ENCODE measurements around the gene MZB1.
A peak's percentile ranks its signal among the peaks of the same experiment; 100 is the strongest.
"Not testable (repeated sequence)": the region's sequence is repeated elsewhere in the genome, so short reads cannot be mapped to it uniquely, and the experiment has no call there.

Gene MZB1

DNA sequence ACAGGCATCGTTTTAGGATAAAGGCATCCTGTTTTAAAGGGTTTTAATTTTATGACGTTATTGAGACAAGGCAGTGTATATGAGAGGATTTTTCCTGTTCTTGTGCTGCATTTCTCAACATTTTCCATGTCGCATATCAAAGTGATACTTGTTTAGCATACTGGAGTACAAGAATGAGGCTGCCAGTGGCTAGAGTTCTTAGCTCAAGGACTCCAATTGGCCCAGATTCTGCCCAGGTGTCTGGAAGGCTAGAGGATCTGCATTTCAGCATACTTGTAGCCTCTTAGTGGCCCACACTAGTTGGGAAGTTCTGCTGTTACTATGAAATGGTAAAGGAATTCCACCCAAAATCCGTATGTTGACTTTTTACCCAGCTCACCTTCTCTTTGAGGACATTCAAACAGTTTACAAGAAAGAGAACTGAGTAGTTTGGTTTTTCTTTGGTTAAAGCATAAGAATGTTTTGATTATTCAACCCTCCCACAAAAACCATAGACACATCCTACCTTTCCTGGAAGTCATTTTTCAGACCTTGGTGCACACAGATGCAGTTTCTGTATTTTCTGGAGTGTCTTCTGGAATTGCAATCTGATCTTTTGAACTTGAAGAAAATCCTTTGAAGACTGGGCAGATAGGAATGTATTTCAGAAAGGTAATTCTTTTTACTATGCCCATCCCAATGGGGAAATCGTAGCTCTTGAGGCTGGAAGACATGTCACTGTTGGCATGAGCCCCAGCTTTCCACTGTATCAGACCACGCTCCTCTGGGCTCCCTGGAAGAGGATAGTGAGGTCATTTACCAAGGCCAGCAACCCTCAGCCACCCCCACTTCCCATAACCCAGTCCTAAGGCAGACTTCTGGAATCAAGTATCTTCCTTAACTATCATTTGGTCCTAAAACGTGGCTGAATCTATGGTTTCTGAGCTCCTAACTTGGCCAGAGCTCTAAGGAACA lies 18.0 kb downstream of the MZB1 start:
- DNase-seq, result no peak

- no peak for DNase-seq
These were observed 20.5 kb downstream of the MZB1 start for GRCh38 chr5:139369181-139369580.

DNA sequence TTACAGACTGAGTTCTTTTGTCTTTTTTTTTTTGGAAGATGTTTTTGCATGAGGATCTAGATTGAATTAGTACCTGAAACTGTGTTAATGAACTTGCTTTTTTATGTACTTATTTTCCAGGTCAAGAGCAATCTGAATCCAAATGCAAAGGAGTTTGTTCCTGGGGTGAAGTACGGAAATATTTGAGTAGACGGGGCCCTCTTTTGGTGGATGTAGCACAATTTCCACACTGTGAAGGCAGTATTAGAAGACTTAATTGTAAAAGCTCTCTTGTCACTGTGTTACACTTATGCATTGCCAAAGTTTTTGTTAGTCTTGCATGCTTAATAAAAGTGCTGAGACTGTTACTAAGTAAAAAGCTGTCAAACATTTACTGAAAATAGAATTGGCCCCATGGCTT lies 21.1 kb downstream of the MZB1 start:
- no peak for DNase-seq

- DNase-seq, result no peak
These were observed 25.2 kb downstream of the MZB1 start for GRCh38 chr5:139364466-139364865.

- DNase-seq, result no peak
These were observed 25.8 kb downstream of the MZB1 start for GRCh38 chr5:139363937-139364336.

- no peak for DNase-seq
These were observed 27.8 kb downstream of the MZB1 start for GRCh38 chr5:139361835-139362429.

- DNase-seq, result no peak
These were observed 29.3 kb downstream of the MZB1 start for GRCh38 chr5:139360384-139360783.

DNA sequence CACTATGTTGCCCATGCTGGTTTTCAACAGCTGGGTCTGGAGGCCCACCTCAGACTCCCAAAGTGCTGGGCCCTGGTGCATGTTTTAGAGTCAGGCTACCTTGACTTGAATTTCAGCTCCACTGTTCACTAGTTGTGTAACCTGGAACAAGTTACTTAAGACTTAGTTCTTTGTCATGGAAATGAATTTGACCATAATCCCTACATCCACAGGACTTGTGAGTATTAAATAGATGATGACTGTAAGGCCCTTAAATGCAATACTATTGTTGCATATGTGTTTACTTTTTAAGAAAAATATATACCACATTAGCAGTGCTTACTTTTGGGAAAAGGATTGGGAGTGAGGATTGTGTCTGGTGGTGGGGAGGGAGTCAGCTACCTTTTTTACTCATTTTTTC lies 31.6 kb downstream of the MZB1 start:
- DNase-seq, result no peak

DNA sequence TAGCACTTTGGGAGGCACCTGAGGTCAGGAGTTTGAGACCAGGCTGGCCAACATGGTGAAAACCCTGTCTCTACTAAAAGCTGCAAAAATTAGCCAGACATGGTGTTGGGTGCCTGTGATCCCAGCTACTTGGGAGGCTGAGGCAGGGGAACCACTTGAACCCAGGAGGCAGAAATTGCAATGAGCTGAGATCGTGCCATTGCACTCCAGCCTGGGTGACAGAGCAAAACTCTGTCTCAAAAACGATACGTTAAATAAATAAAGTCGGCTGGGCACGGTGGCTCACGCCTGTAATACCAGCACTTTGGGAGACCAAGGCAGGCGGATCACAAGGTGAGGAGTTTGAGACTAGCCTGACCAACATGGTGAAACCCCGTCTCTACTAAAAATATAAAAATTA lies 33.8 kb downstream of the MZB1 start:
- not testable (repeated sequence) for DNase-seq

DNA sequence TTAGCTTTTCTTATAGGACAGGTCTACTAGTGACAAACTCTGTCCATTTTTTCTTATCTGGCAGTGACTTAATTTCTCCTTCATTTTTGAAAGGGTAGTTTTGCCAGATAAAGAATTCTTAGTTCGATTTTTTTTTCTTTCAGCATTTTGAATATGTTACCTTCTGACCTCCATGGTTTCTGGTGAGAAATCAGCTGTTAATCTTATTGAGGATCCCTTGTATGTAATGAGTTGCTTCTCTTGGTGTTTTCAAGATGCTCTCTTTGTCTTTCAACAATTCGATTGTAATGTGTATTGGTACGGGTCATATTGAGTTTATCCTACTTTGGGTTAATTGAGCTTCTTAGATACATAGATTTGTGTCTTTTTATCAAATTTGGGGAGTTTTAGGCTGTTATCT lies 35.5 kb downstream of the MZB1 start:
- no peak for DNase-seq

GRCh38 chr5:139347863-139348262 lies 41.9 kb downstream of the MZB1 start:
- DNase-seq, result not testable (repeated sequence)

DNA sequence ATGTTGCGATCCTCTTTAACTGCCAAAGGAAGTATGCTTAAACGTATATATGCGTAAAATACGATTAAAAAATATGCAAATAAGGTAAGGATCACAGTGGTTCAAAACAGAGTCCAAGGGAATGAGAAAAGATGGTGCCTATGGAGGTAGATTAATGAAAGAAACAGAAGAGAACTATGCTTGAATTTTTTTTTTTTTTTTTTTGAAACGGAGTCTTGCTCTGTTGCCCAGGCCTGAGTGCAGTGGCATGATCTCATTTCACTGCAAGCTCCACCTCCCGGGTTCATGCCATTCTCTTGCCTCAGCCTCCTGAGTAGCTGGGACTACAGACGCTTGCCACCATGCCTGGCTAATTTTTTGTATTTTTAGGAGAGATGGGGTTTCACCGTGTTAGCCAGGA lies 44.3 kb downstream of the MZB1 start:
- not testable (repeated sequence) for DNase-seq

DNA sequence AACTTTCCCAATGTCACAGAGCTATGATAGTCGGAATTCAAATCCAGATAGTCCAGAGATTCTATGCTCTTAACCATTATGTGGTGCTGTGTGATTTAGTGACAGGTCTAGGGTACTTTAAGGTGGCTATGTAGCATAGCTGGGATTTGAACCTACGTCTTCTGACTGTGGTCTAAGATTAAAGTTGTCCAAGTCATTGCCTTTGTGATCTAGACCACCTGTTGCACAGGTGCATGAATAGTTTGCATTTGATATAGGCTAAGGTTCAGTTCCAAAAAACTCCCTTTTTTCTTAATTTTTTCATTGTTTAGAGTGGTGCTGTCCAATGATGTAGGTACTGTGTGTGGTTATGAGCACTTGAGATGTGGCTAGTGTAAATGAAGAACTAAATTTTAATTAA lies 45.5 kb downstream of the MZB1 start:
- no peak for DNase-seq

DNA sequence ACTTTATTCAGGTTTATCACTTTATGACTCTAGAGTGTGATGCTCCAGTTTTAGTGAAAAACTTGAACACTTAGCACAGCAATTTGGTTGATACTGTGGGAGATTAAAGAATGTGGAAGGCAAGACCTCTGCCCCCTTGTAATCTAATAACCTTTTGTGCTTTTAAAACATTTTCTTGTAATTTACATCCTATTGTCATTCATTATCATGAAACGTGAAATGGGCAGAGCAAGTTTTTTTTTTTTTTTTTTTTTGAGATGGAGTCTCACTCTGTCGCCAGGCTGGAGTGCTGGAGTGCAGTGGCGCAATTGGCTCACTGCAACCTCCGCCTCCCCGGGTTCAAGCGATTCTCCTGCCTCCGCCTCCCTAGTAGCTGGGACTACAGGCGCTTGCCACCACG lies 46.2 kb downstream of the MZB1 start:
- DNase-seq, result no peak

GRCh38 chr5:139342423-139342723 lies 47.3 kb downstream of the MZB1 start:
- DNase-seq, result no peak

GRCh38 chr5:139341689-139342422 lies 47.9 kb downstream of the MZB1 start, which contains the start of gene PAIP2:
TSS of gene PAIP2 (plus strand) at chr5:139341854. CDS start at chr5:139363785, 21,931 bp downstream.
- peak; percentile 97 for DNase-seq

GRCh38 chr5:139341187-139341688 lies 48.5 kb downstream of the MZB1 start:
- DNase-seq, result no peak

DNA sequence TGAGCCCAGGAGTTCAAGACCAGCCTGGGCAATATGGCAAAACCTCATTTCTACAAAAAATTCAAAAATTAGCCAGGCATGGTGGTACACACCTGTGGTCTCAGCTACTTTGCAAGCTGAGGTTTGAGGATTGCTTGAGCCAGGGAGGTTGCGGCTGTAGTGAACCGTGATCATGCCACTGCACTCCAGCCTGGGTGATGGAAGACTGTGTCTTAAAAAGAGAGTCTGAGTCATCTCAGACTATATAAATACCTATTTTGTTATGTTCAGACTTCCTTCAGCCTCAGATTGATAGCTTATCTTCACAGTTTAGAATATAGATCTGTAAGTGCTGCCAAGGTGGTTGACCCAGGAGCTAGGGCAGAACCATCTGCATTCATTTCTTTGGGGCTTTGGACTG lies 49.7 kb downstream of the MZB1 start:
- DNase-seq, result no peak
